Colonic mucosa (tissue), 4 donors: ENCODE data around the gene ARL11. TPM values are rescaled to one million over a fixed set of nuclear protein-coding genes. Genes with fewer than 3 reads are reported as not detected.
A peak's percentile ranks its signal among the peaks of the same experiment; 100 is the strongest.

Source experiments
- DNase-seq: peaks from one replicate; pipeline ENCODE4 v3.0.0-alpha.2; 2020
- H3K27ac ChIP-seq: fragments of 200-600 bp; one replicate; pipeline ENCODE4 v1.8.0; 2021
- H3K27me3 ChIP-seq: fragments of 200-600 bp; one replicate; pipeline ENCODE4 v1.8.0; 2021
- H3K36me3 ChIP-seq: fragments of 200-600 bp; one replicate; pipeline ENCODE4 v1.8.0; 2021
- H3K4me1 ChIP-seq: fragments of 200-600 bp; one replicate; pipeline ENCODE4 v1.8.0; 2021; ENCODE audit warnings: mild to moderate bottlenecking
- H3K4me3 ChIP-seq: fragments of 200-600 bp; one replicate; pipeline ENCODE4 v1.8.0; 2021
- H3K9ac ChIP-seq, 2 donors: one replicate each; pipeline ENCODE4 v1.7.0; 2013; ENCODE audit warnings: control low read depth in 2 of 2, low read depth in 2 of 2, low read length in 2 of 2
- H3K9me3 ChIP-seq: fragments of 200-600 bp; one replicate; pipeline ENCODE4 v1.8.0; 2021
- CTCF ChIP-seq: fragments of 200-600 bp; IDR thresholded peaks from one replicate; pipeline ENCODE4 v1.8.0; 2022; ENCODE audit warnings: antibody characterized with exemption, mild to moderate bottlenecking
- intact Hi-C: fragments of 100-400 bp; cut with DNase I; formaldehyde crosslinking; loops from one replicate; pipeline ENCODE4 v1.14.1; 2022
- total RNA-seq, 2 donors: library from RNA; stranded (reverse); fragmentation: NEBNext Ultra II Directional in 1 of 2; extraction: Animal tissue kit (Norgen Biotek cat#: 25700) in 1 of 2; gene quantifications; one replicate each; pipeline ENCODE4 v1.2.1, GENCODE V29; 2021
- donor health status: healthy.
- donor health status: DM: no; HTN: no; CAD: no.
- donor health status: DM: no; HTN: no; CAD: no.

ARL11 gene
- total RNA-seq, 2 donors from 2014 or later: 0.84 to 2.3 TPM

DNA sequence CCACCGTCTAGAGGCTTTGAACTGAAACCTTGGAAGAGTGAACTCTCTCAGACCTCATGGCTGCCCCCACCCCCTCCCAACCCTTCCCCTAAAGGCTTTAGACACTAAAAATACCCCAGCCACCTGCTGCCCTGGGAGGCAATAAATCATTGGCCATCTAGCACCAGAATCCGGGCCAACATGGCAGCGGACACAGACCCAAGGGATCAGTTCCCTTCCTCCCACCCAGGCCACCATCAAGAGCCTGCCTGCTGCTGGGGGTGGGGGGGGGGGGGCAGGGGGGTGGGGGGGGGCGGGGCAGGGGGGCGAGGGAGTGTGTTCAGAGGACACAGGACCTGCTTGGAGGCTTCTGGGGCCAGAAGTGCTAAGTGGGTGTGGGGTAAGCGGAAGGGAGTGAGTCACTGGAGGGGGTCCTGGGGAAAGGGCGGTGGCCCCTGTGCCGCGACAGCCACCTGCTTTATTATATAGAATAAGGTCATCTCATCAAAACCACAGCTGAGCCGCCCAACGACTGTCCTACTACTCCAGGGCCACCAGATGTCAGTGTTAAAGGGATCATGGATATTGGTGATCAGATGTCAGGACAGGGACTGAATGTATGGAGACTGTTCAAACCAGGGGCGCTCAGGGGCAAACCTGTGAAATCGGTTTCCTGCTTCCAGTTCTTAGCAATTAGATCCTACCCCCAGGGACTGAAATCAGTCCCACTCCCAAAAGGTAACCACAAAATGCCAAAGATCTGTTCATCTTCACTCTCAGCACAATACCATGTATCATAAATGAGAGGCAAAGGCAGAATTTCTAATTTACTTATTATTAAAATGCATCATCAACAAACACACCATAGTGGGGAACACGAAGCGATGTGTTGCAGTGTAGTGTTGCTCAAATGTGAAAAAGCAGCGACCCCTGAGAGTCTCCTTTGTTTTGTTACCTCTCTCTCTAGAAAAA lies 24.3 kb downstream of the ARL11 start:
- Histone ChIP-seq H3K27ac (no peak overlapping the region), H3K27me3 (no peaks in the 10 kb centered on the region), H3K9ac (no peak overlapping the region), H3K4me3 (no peak overlapping the region), H3K36me3 (no peaks in the 10 kb centered on the region), H3K9me3 (no peaks in the 10 kb centered on the region), H3K4me1 (no peaks in the 10 kb centered on the region)
- peak; percentile 45 for TF ChIP-seq CTCF
- peak; percentile 44 for DNase-seq
- intact Hi-C loops: loop anchor here (5.0 kb wide), 1 partner anchor 195 kb away; no protein-coding TSS in a partner anchor

DNA sequence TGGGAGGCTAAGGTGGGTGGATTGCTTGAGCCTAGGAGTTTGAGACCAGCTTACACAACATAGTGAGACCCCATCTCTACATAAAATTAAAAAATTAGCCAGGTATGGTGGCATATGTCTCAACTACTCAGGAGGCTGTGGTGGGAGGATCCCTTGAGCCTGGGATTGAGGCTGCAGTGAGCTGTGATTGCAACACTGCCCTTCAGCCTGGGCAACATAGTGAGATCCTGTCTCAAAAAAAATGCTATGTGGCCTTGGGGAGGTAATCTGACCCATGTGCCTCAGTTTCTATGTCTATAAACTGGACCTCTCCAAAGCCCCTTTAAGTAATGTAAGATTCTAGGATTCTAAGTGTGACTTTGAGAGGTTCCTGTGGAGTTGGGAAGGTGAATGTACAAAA lies 25.2 kb downstream of the ARL11 start:
- intact Hi-C loops: loop anchor here (5.0 kb wide), 1 partner anchor 194 kb away; no protein-coding TSS in a partner anchor
- no peak for TF ChIP-seq CTCF
- Histone ChIP-seq H3K4me3 (no peak overlapping the region), H3K27me3 (no peaks in the 10 kb centered on the region), H3K4me1 (no peaks in the 10 kb centered on the region), H3K9ac (no peak overlapping the region), H3K36me3 (no peaks in the 10 kb centered on the region), H3K9me3 (no peaks in the 10 kb centered on the region), H3K27ac (no peak overlapping the region)
- DNase-seq: no peak

DNA sequence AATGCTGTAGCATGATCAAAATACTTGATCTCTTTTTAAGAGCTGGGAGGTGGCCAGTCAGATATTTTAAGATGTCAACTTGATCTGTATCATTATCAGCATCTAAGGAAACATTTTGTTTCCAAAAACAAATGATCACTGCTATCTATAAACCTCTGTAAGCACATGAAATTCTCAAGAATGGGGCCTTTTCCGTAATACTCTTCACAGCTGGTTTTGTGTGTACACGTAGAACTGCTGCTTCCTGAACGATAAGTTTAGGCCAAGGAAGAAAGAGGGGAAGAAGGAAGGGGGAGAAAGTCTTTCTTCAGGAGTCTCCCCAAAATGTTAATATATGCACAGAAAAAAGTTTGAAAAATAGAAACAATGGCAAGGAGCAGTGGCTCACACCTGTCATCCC lies 25.7 kb downstream of the ARL11 start:
- no peak for DNase-seq
- TF ChIP-seq CTCF: no peak
- intact Hi-C loops: loop anchor here (5.0 kb wide), 1 partner anchor 193 kb away; no protein-coding TSS in a partner anchor

GRCh38 chr13:49655906-49656305 lies 27.6 kb downstream of the ARL11 start:
- Histone ChIP-seq H3K36me3 (no peaks in the 10 kb centered on the region), H3K9ac (no peak overlapping the region), H3K27me3 (no peaks in the 10 kb centered on the region), H3K9me3 (no peaks in the 10 kb centered on the region), H3K4me3 (no peak overlapping the region), H3K27ac (no peak overlapping the region), H3K4me1 (no peaks in the 10 kb centered on the region)
- DNase-seq: no peak
- TF ChIP-seq CTCF: no peak
- intact Hi-C loops: no loop called here

More for the DNA sequence above, 25.7 kb downstream of the ARL11 start:
- Histone ChIP-seq H3K27ac (no peak overlapping the region), H3K9ac (no peak overlapping the region), H3K4me3 (no peak overlapping the region), H3K9me3 (no peaks in the 10 kb centered on the region), H3K27me3 (no peaks in the 10 kb centered on the region), H3K36me3 (no peaks in the 10 kb centered on the region), H3K4me1 (no peaks in the 10 kb centered on the region)

DNA sequence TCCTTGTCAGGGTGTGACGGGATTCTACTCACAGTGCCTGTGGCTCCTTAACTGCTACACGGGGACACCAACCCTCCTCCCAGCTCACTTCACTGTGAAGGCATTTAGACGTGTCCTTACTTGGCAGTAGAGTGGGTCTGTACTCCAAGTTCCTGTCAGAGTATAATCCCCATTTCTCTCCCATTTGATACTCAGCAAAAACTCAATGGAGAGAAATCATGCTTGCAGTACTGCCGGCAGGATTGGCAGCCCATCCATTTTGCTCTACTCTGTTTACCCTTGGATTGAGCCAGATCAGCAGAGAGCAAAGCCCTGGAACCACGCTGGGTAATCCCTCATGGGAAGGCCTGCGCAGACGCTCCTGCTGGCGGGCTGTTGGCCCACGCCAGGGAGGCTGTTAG lies 28.9 kb downstream of the ARL11 start:
- Histone ChIP-seq H3K27me3 (no peaks in the 10 kb centered on the region), H3K36me3 (no peaks in the 10 kb centered on the region), H3K4me1 (no peaks in the 10 kb centered on the region), H3K9me3 (no peaks in the 10 kb centered on the region), H3K9ac (no peak overlapping the region), H3K27ac (no peak overlapping the region), H3K4me3 (no peak overlapping the region)
- no peak for DNase-seq
- intact Hi-C loops: no loop called here
- no peak for TF ChIP-seq CTCF
